ELF-1 (cell line): ENCODE results near the gene METAP1D.
A peak's percentile ranks its signal among the peaks of the same experiment; 100 is the strongest.
"Not testable (repeated sequence)": the region's sequence is repeated elsewhere in the genome, so short reads cannot be mapped to it uniquely, and the experiment has no call there.

Experiments used
- DNase-seq: peaks from one replicate; pipeline ENCODE4 v3.0.0-alpha.2; 2016; ENCODE audit warnings: low read depth, low spot score

METAP1D gene

GRCh38 chr2:172101821-172102390 is 102.2 kb downstream of the METAP1D start:
- peak; percentile 72 for DNase-seq

- DNase-seq: peak; percentile 97
Observed at GRCh38 chr2:172102391-172103359, 102.9 kb downstream of the METAP1D start, which contains the start of gene DLX2. Gene DLX2 (minus strand): TSS chr2:172102900. CDS start chr2:172102538, 362 bp downstream.

- peak; percentile 90 for DNase-seq
Observed at GRCh38 chr2:172103471-172104272, 103.9 kb downstream of the METAP1D start.

GRCh38 chr2:172105471-172106107 is 105.8 kb downstream of the METAP1D start:
- DNase-seq: peak; percentile 80

- DNase-seq: peak; percentile 93
Observed at GRCh38 chr2:172106108-172106961, 106.6 kb downstream of the METAP1D start.

GRCh38 chr2:172107690-172108586 is 108.2 kb downstream of the METAP1D start:
- peak; percentile 12 for DNase-seq

- DNase-seq: peak; percentile 5
Observed at GRCh38 chr2:172108587-172108930, 108.8 kb downstream of the METAP1D start.

GRCh38 chr2:172109256-172109987 is 109.7 kb downstream of the METAP1D start:
- peak; percentile 12 for DNase-seq

GRCh38 chr2:172109988-172110811 is 110.4 kb downstream of the METAP1D start:
- peak; percentile 31 for DNase-seq

GRCh38 chr2:172113617-172114016 is 113.9 kb downstream of the METAP1D start:
- DNase-seq: no peak

GRCh38 chr2:172114176-172114575 is 114.4 kb downstream of the METAP1D start:
- DNase-seq: not testable (repeated sequence)

GRCh38 chr2:172114579-172114978 is 114.8 kb downstream of the METAP1D start:
- DNase-seq: no peak

- DNase-seq: no peak
Observed at GRCh38 chr2:172116107-172116506, 116.4 kb downstream of the METAP1D start.

GRCh38 chr2:172119089-172119488 is 119.3 kb downstream of the METAP1D start:
- DNase-seq: no peak

GRCh38 chr2:172120118-172120517 is 120.4 kb downstream of the METAP1D start:
- no peak for DNase-seq

- DNase-seq: no peak
Observed at GRCh38 chr2:172128484-172128883, 128.7 kb downstream of the METAP1D start.

- DNase-seq: no peak
Observed at GRCh38 chr2:172129404-172129803, 129.7 kb downstream of the METAP1D start.
